GM18873 (cell line): Measurements from ENCODE around the gene SORT1.

Source experiments
- ATAC-seq: cut with Tn5 transposase; IDR thresholded peaks from one replicate; pipeline ENCODE4 v1.9.1; 2021; ENCODE audit warnings: mild to moderate bottlenecking, moderate library complexity, moderate number of reproducible peaks; ENCODE audit not compliant: unreplicated experiment, low FRiP score

Gene SORT1

DNA sequence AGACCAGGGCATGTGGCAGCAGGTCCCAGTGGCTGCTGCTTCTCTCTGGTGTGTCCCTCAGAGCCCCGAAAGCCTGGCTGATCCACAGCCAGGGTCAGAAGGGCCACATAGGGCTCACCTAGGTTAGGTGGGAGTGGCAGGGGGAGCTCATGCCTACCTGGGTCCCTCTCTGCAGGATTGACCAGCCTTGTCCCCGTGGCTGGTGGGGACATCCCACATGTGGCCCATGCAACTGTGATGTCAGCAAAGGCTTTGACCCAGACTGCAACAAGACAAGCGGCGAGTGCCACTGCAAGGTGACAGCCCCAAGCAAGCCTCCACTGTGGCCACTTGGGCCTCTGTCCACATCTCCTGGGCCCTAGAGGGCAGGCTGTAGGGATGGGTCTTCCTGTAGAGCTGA, 132.7 kb downstream of the SORT1 start:
- no peak for ATAC-seq

DNA sequence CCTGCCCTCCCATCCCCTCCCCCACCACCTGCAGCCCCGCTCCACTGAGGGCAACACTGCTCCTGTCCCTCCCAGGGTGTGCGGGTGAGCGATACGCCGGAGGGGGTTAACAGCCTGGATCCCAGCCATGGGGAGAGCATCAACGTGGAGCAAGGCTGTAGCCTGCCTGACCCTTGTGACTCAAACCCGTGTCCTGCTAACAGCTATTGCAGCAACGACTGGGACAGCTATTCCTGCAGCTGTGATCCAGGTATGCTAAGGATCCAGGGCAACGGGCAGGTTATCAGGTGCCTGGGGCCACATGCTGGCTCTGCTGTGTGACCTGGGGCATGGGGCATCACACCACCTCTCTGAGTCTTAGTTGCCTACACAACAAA, 133.4 kb downstream of the SORT1 start:
- ATAC-seq, result no peak

DNA sequence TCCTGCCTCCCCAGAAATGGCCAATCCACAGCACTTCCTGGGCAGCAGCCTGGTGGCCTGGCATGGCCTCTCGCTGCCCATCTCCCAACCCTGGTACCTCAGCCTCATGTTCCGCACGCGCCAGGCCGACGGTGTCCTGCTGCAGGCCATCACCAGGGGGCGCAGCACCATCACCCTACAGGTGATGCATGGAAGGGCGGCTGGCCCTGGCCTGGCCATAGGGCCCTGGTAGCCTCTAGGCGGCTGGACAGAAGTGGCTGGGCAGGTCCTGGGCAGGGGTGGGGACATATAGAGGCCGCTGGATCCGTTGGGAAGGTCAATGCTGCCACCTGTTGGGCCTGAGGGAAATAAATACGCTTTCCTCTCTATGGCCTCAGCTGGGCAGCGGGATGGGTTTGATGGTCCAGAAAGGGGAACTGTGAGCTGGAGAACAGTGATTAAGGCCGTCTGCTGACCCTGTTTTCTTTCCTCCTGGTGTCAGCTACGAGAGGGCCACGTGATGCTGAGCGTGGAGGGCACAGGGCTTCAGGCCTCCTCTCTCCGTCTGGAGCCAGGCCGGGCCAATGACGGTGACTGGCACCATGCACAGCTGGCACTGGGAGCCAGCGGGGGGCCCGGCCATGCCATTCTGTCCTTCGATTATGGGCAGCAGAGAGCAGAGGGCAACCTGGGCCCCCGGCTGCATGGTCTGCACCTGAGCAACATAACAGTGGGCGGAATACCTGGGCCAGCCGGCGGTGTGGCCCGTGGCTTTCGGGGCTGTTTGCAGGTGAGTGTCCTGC, 133.9 kb downstream of the SORT1 start:
- no peak for ATAC-seq

DNA sequence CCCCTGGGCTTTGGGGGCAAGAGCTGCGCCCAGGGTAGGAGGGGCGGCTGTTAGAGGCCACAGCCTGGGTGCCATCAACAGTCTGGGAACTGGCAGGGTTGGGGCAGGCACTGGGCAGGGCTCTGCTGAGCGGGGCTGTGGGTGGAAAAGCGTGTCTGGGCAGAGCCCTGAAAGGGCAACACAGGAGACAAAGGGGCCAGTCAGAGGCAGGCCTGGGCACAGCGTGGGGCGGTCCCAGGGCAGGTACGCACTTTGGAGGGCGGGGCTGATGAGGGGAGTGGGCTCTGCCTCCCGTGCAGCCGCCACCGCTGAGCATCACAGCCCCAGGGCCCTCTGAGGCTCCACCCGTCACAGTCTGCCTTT, 134.5 kb downstream of the SORT1 start:
- no peak for ATAC-seq

DNA sequence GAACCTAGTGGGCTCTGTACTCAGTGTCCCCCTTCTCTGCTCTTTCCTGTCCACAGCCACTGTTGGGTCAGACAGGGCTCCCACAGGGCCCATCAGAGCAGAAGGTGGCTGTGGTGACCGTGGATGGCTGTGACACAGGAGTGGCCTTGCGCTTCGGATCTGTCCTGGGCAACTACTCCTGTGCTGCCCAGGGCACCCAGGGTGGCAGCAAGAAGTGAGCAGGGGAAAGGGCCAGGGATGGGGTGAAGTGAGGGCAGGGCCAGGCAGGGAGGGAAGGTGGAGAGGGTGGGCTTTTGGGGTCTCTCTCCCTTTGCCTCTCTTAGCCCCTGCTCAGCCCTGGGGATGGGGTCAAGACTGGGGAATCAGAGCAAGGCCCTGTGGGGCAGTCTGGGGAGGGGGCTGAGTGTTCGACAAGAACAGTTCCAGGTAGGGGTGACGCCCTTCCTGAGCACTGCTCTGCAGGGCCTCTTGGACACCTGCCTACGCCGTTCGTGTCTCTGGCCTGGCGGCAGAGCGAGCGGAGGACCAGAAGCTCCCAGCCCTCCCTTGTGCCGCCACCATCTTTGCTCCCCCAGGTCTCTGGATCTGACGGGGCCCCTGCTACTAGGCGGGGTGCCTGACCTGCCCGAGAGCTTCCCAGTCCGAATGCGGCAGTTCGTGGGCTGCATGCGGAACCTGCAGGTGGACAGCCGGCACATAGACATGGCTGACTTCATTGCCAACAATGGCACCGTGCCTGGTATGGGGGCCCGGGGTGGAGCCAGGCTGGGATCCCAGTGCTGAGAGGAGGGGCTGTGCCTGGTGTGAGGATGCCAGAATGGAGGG, 135.3 kb downstream of the SORT1 start:
- ATAC-seq, result no peak

DNA sequence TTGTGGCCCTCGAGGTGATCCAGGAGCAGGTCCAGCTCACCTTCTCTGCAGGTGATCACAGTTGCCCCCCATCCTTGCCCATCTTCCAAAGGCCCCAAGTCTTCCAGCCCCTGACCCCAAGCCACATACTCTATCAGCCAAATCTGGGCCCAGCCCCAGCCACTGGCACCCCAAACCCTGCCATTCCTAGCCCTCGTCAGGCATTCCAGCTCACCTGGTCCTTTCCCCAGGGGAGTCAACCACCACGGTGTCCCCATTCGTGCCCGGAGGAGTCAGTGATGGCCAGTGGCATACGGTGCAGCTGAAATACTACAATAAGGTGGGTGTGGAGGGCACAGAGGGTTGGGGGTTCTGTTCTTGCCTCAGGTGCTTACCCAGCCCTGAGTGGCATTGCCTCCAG, 136.1 kb downstream of the SORT1 start:
- ATAC-seq, result no peak

DNA sequence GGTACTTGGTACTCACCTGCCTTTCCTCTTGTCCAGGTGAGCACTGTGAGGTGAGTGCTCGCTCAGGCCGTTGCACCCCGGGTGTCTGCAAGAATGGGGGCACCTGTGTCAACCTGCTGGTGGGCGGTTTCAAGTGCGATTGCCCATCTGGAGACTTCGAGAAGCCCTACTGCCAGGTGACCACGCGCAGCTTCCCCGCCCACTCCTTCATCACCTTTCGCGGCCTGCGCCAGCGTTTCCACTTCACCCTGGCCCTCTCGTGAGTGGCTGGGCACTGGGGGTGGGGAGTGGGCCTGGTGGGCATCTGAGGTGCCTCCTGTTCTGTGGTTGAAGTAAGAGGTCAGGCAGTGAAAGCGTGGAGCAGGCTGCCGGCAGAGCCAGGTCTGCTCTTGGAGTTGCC, 136.7 kb downstream of the SORT1 start:
- ATAC-seq, result no peak

DNA sequence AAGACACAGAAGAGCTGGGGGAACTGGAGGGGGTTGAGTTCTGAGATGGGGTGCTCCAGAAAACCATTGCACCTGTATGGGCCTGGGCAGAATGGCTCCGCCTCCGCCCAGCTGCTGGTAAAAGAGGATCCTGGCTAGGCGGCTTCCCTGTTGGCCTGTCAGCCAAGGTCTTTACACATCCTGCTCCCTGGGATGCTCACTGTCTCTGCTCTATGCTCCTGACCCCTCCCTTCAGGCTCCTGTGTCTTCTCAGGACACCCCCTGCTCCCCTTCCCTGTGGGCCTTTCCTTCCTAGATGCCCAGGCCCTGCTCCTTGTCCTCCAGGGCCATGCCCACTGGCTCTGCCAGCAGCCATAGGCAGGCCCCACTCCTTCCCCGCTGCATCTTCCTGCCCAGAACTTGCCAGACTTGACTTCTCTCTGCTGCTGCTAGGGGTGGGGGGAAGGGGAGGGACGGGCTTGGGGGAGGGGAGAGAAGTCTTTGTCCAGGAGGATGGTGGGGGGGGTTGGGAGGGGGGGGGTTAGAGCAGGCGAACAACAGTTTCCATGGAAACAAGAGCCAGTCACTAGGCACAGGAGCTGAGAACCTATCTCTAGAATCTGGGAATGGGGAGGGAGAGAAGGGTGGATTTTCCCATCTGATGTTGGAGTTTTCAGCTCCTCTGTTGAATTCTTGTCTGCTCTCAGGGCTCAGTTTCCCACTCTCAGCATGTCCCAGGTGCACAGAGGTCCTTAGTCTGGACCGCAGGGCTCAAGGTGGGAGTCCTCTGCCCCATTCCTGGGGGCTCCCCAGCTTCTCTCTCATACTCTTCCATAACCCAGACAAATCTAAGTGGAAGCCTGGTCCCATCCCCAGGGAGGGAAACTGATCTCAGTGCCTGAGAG, 137.8 kb downstream of the SORT1 start:
- ATAC-seq, result no peak
